B cell (primary cell): ENCODE measurements around the gene TINAG. TPM values are rescaled to one million over a fixed set of nuclear protein-coding genes. Genes with fewer than 3 reads are reported as not detected.

Experiments used
- ATAC-seq: fragments of 200-7000 bp; cut with Tn5 transposase; one replicate; pipeline ENCODE4 v1.10.0; 2021; ENCODE audit warnings: low read depth, mild to moderate bottlenecking, moderate number of reproducible peaks, moderate library complexity
- CTCF ChIA-PET: fragments of 350-600 bp; sonication (Branson Sonifier 250); formaldehyde crosslinking; loops from one replicate; lab custom pipeline; 2021; ENCODE audit warnings: antibody characterized with exemption, inconsistent platforms; lab: Charles Lee
- POLR2A ChIA-PET: fragments of 350-600 bp; sonication (Branson Sonifier 250); formaldehyde crosslinking; loops from one replicate; lab custom pipeline; 2021; ENCODE audit warnings: antibody characterized with exemption; lab: Charles Lee
- DNase-seq: peaks from one replicate; pipeline ENCODE4 v3.0.0; 2013
- H2AFZ ChIP-seq: 2 replicates; pipeline ENCODE4 v1.6.1; 2012; ENCODE audit warnings: mild to moderate bottlenecking, low read depth, low read length; ENCODE audit not compliant: insufficient read depth, poor library complexity, severe bottlenecking
- H3K27ac ChIP-seq, 2 donors: 1 replicate in 1 of 2; 2 replicates in 1 of 2; pipeline ENCODE4 v1.5.1; 2012 to 2013; ENCODE audit warnings: low read length in 2 of 2, mild to moderate bottlenecking in 2 of 2, moderate library complexity in 1 of 2
- H3K27me3 ChIP-seq, 4 experiments: fragments of 200-600 bp in 1 of 4; sonication (generic) in 1 of 4; replicated peaks in 1 of 4; 1 replicate in 2 of 4; 2 replicates in 2 of 4; pipeline versions ENCODE4 v1.6.1 to v1.7.0; 2013 to 2016; ENCODE audit warnings: low read length in 3 of 4, mild to moderate bottlenecking in 2 of 4, mixed read lengths in 1 of 4, moderate library complexity in 1 of 4; ENCODE audit not compliant: insufficient read depth in 4 of 4, control insufficient read depth in 3 of 4; ENCODE audit errors: control extremely low read depth in 1 of 4
- H3K36me3 ChIP-seq, 2 experiments: replicated peaks in 1 of 2; 1 replicate in 1 of 2; 2 replicates in 1 of 2; pipeline versions ENCODE4 v1.6.1 to v1.7.1; 2013; ENCODE audit warnings: low read length in 1 of 2; ENCODE audit not compliant: insufficient read depth in 2 of 2, control insufficient read depth in 1 of 2; ENCODE audit errors: control extremely low read depth in 1 of 2, extremely low read depth in 1 of 2
- H3K4me1 ChIP-seq, 2 donors: fragments of 200-600 bp in 1 of 2; sonication (generic) in 1 of 2; 1 replicate in 1 of 2; 2 replicates in 1 of 2; pipeline versions ENCODE4 v1.5.1 to v1.6.1; 2013 to 2017; ENCODE audit warnings: low read length in 2 of 2; ENCODE audit not compliant: control insufficient read depth in 2 of 2, insufficient read depth in 2 of 2
- H3K4me2 ChIP-seq: replicated peaks from 2 replicates; pipeline ENCODE3; 2012; ENCODE audit warnings: mild to moderate bottlenecking, low read depth, low read length; ENCODE audit not compliant: poor library complexity, severe bottlenecking
- H3K4me3 ChIP-seq, 5 experiments: fragments of 200-600 bp in 1 of 5; sonication (generic) in 1 of 5; 1 replicate in 3 of 5; 2 replicates in 2 of 5; pipeline versions ENCODE4 v1.5.1 to v1.7.0; 2011 to 2016; ENCODE audit warnings: low read length in 4 of 5, mild to moderate bottlenecking in 4 of 5, low read depth in 2 of 5, control low read depth in 1 of 5, moderate library complexity in 1 of 5; ENCODE audit not compliant: insufficient read depth in 1 of 5; ENCODE audit errors: control extremely low read depth in 1 of 5, extremely low read depth in 1 of 5
- H3K79me2 ChIP-seq: fragments of 200-600 bp; sonication (generic); one replicate; pipeline ENCODE4 v1.6.0; 2016; ENCODE audit warnings: low read length; ENCODE audit not compliant: control insufficient read depth, insufficient read depth
- H3K9ac ChIP-seq: fragments of 200-600 bp; sonication (generic); 2 replicates; pipeline ENCODE4 v1.6.1; 2017; ENCODE audit warnings: mild to moderate bottlenecking, low read length, moderate library complexity
- H3K9me3 ChIP-seq, 3 donors: one replicate each; pipeline versions ENCODE4 v1.6.1 to v1.7.1; 2013; ENCODE audit warnings: low read length in 2 of 3; ENCODE audit not compliant: control insufficient read depth in 2 of 3, insufficient read depth in 1 of 3; ENCODE audit errors: control extremely low read depth in 1 of 3
- H4K20me1 ChIP-seq: 2 replicates; pipeline ENCODE4 v1.6.0; 2012; ENCODE audit warnings: mild to moderate bottlenecking, low read length; ENCODE audit not compliant: insufficient read depth, control insufficient read depth, poor library complexity, severe bottlenecking
- H3K27ac Mint-ChIP-seq: one replicate; pipeline ENCODE4 v1.8.0; 2021; ENCODE audit warnings: mixed read lengths
- H3K27me3 Mint-ChIP-seq: one replicate; pipeline ENCODE4 v1.8.0; 2021; ENCODE audit warnings: mixed read lengths
- H3K4me1 Mint-ChIP-seq: one replicate; pipeline ENCODE4 v1.8.0; 2021; ENCODE audit warnings: mixed read lengths
- H3K4me3 Mint-ChIP-seq: one replicate; pipeline ENCODE4 v1.8.0; 2021; ENCODE audit warnings: mixed read lengths
- H3K9me3 Mint-ChIP-seq: one replicate; pipeline ENCODE4 v1.8.0; 2022; ENCODE audit warnings: mixed read lengths; ENCODE audit not compliant: insufficient read depth
- EZH2 ChIP-seq: IDR thresholded peaks from 2 replicates; pipeline ENCODE4 v1.6.1; 2012; ENCODE audit warnings: borderline replicate concordance, low read depth, mild to moderate bottlenecking, moderate library complexity, low read length; ENCODE audit not compliant: insufficient read depth, poor library complexity, severe bottlenecking
- WGBS: methylation state at CpG from one replicate; pipeline ENCODE4 v1.1.5; 2013; ENCODE audit warnings: missing lambda C conversion rate; ENCODE audit not compliant: insufficient coverage; 5-methylcytosine and 5-hydroxymethylcytosine counted together
- intact Hi-C: fragments of 100-400 bp; cut with micrococcal nuclease; formaldehyde crosslinking; loops from one replicate; pipeline ENCODE4 v1.10.0; 2022
- polyA plus RNA-seq: library from polyadenylated mRNA; depleted of rRNA; stranded (reverse); fragments of >200 nt; gene quantifications from 2 replicates; pipeline ENCODE4 v1.2.3, GENCODE V29; 2012
- total RNA-seq, 2 donors: library from RNA; stranded (reverse); fragments of 120-200 nt in 1 of 2; gene quantifications; 1 replicate in 1 of 2; 2 replicates in 1 of 2; pipeline versions ENCODE4 v1.2.3 to v1.2.4, GENCODE V29; 2013 to 2022
- TF ChIP-seq, protein P1 (sequence below): fragments of 200-600 bp; IDR thresholded peaks from one replicate; pipeline ENCODE4 v1.8.0; 2022; ENCODE audit warnings: antibody characterized with exemption, mild to moderate bottlenecking

TINAG gene
- total and polyA plus RNA-seq, 2 donors (not counting 1 experiment from before 2014, with no cell fraction given) = not detected

DNA sequence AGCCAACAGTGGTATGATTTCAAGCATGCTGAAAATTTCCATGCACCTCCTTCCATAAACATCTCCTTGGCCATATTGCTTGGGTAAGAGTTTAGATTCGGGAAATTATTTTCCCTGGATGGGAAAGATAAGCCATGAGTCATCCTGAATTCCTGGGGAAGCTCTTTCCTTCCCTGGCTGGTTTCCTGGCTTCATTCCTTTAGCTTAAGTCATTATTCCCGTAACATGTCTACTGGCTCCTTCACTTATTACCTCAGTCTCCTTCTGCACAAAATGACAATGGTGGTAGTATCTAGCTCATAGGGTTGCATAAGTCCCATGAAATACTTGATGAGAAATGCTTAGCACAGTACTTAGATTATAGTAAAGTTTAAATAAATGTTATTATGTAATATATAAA lies 27.6 kb downstream of the TINAG start:
- no peak overlapping the region for H2AFZ ChIP-seq
- WGBS = no CpG with 5 or more reads among the region's 2 CpGs

DNA sequence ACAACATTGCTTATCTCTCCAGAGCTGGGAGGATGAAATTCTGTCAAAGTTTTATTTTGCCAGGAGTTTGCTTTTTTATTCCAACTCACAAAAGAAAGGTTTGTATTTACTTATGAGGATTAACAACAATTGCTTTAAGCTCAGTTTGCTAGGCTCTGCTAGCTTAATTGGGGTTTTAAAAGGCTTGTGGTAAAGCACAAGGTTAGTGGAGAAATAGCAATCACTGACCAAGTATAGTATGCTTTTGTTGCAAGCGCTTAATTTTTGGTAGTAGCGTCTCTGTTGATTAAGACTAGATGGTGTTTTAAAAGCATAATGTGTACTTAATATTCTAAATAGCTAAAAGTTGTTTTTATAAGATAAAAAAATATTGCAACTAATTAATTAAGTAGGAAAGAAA lies 45.7 kb downstream of the TINAG start:
- Histone ChIP-seq H3K4me1 (no peaks in the 10 kb centered on the region), H3K27me3 (no peaks in the 10 kb centered on the region), H4K20me1 (no peaks in the 10 kb centered on the region), H3K4me3 (no peak overlapping the region), H3K9me3 (no peaks in the 10 kb centered on the region), H2AFZ (no peak overlapping the region), H3K79me2 (no peaks in the 10 kb centered on the region), H3K4me2 (no peak overlapping the region), H3K27ac (no peak overlapping the region), H3K9ac (no peak overlapping the region), H3K36me3 (no peaks in the 10 kb centered on the region)
- ATAC-seq (no peak), DNase-seq (no peak)
- ChIA-PET POLR2A (no interaction called here), CTCF (no interaction called here)
- Mint-ChIP-seq H3K9me3 (no peaks in the 10 kb centered on the region), H3K27ac (no peak overlapping the region), H3K27me3 (no peaks in the 10 kb centered on the region), H3K4me1 (no peaks in the 10 kb centered on the region), H3K4me3 (no peak overlapping the region)
- WGBS = no CpG with 5 or more reads among the region's 2 CpGs
- intact Hi-C loops = no loop called here
- TF ChIP-seq EZH2 = no peak
- TF ChIP-seq, protein P1, sequence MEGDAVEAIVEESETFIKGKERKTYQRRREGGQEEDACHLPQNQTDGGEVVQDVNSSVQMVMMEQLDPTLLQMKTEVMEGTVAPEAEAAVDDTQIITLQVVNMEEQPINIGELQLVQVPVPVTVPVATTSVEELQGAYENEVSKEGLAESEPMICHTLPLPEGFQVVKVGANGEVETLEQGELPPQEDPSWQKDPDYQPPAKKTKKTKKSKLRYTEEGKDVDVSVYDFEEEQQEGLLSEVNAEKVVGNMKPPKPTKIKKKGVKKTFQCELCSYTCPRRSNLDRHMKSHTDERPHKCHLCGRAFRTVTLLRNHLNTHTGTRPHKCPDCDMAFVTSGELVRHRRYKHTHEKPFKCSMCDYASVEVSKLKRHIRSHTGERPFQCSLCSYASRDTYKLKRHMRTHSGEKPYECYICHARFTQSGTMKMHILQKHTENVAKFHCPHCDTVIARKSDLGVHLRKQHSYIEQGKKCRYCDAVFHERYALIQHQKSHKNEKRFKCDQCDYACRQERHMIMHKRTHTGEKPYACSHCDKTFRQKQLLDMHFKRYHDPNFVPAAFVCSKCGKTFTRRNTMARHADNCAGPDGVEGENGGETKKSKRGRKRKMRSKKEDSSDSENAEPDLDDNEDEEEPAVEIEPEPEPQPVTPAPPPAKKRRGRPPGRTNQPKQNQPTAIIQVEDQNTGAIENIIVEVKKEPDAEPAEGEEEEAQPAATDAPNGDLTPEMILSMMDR = no peak

More for the DNA sequence above, 27.6 kb downstream of the TINAG start:
- Histone ChIP-seq H3K9ac (no peak overlapping the region), H3K27me3 (no peaks in the 10 kb centered on the region), H3K9me3 (no peaks in the 10 kb centered on the region), H3K36me3 (no peaks in the 10 kb centered on the region), H3K4me1 (no peaks in the 10 kb centered on the region), H3K4me2 (no peak overlapping the region), H3K4me3 (no peak overlapping the region), H4K20me1 (no peaks in the 10 kb centered on the region), H3K27ac (no peak overlapping the region), H3K79me2 (no peaks in the 10 kb centered on the region)
- Mint-ChIP-seq H3K4me1 (no peaks in the 10 kb centered on the region), H3K27ac (no peak overlapping the region), H3K9me3 (peaks cover 10% of the 10 kb centered on the region), H3K27me3 (no peaks in the 10 kb centered on the region), H3K4me3 (no peak overlapping the region)
- ATAC-seq = no peak
- intact Hi-C loops = no loop called here
- ChIA-PET POLR2A (no interaction called here), CTCF (no interaction called here)
- DNase-seq = no peak
- TF ChIP-seq, protein P1 = no peak
- no peak for TF ChIP-seq EZH2
